A673 (cell line): ENCODE results near the gene SF3B5. TPM values are rescaled to one million over a fixed set of nuclear protein-coding genes. Genes with fewer than 3 reads are reported as not detected.

Experiments
- BruUV-seq: library from RNA; stranded (reverse); fragments of 400-500 nt; replicated peaks from 2 replicates; lab custom pipeline; 2021; lab: Mats Ljungman, UMichigan
- CTCF ChIA-PET: fragments of 300-600 bp; sonication (Branson Sonifier 250); formaldehyde crosslinking; loops from one replicate; lab custom pipeline; 2022; ENCODE audit warnings: antibody characterized with exemption; lab: Charles Lee
- POLR2A ChIA-PET: fragments of 300-600 bp; sonication (Branson Sonifier 250); formaldehyde crosslinking; loops from one replicate; lab custom pipeline; 2022; ENCODE audit warnings: antibody characterized with exemption; ENCODE audit not compliant: low non-redundant PET; lab: Charles Lee
- DNase-seq: peaks from one replicate; pipeline ENCODE4 v3.0.0-alpha.2; 2015; ENCODE audit warnings: low spot score
- H3K27ac ChIP-seq: fragments of 200-600 bp; sonication (generic); 2 replicates; pipeline ENCODE4 v1.5.1; 2016; ENCODE audit warnings: mixed run types, low read depth, mild to moderate bottlenecking, mixed read lengths, antibody characterized with exemption, low read length; ENCODE audit not compliant: poor library complexity, severe bottlenecking
- H3K27me3 ChIP-seq: fragments of 200-600 bp; sonication (generic); replicated peaks from 2 replicates; pipeline ENCODE4 v1.6.1; 2017; ENCODE audit warnings: mixed run types, low read depth, mild to moderate bottlenecking, mixed read lengths, antibody characterized with exemption, low read length; ENCODE audit not compliant: insufficient read depth, poor library complexity
- H3K36me3 ChIP-seq: fragments of 200-600 bp; sonication (generic); 2 replicates; pipeline ENCODE4 v1.6.1; 2016; ENCODE audit warnings: mixed run types, mild to moderate bottlenecking, mixed read lengths, antibody characterized with exemption, low read length; ENCODE audit not compliant: insufficient read depth, poor library complexity, severe bottlenecking
- H3K4me1 ChIP-seq: fragments of 200-600 bp; sonication (generic); 2 replicates; pipeline ENCODE4 v1.6.1; 2017; ENCODE audit warnings: mixed run types, mild to moderate bottlenecking, mixed read lengths, antibody characterized with exemption, low read length; ENCODE audit not compliant: insufficient read depth, poor library complexity, severe bottlenecking
- H3K4me3 ChIP-seq: fragments of 200-600 bp; sonication (generic); 2 replicates; pipeline ENCODE4 v1.5.1; 2016; ENCODE audit warnings: low read depth, mixed run types, mild to moderate bottlenecking, mixed read lengths, low read length; ENCODE audit not compliant: poor library complexity, severe bottlenecking
- H3K9me3 ChIP-seq: fragments of 200-600 bp; sonication (generic); 2 replicates; pipeline ENCODE4 v1.6.1; 2016; ENCODE audit warnings: mixed run types, low read depth, mild to moderate bottlenecking, mixed read lengths, antibody characterized with exemption, low read length; ENCODE audit not compliant: poor library complexity, severe bottlenecking
- CTCF ChIP-seq: fragments of 300-800, 200-600 bp; sonication (generic); conservative IDR thresholded peaks from 2 replicates; pipeline ENCODE4 v1.5.1; 2017; ENCODE audit warnings: low read depth, mild to moderate bottlenecking, antibody characterized with exemption, low read length, moderate library complexity, mixed read lengths
- EZH2 ChIP-seq: fragments of 200-600 bp; sonication (generic); IDR thresholded peaks from 2 replicates; pipeline ENCODE4 v1.6.1; 2017; ENCODE audit warnings: borderline replicate concordance, low read depth, mild to moderate bottlenecking, mixed read lengths, antibody characterized with exemption, low read length; ENCODE audit not compliant: poor library complexity, severe bottlenecking
- intact Hi-C: fragments of 100-400 bp; cut with micrococcal nuclease; formaldehyde crosslinking; loops from one replicate; pipeline ENCODE4 v1.10.0; 2022; ENCODE audit not compliant: unreplicated experiment
- total RNA-seq: library from RNA; stranded (reverse); gene quantifications from 2 replicates; pipeline ENCODE4 v1.2.3, GENCODE V29; 2021

SF3B5 gene
- total RNA-seq, 1 experiment from 2014 or later: 135 TPM

GRCh38 chr6:144090384-144090783 is 5.0 kb downstream of the SF3B5 start:
- POLR2A ChIA-PET: no interaction called here
- no TSS peak for BruUV-seq
- Histone ChIP-seq H3K27me3 (no peaks in the 10 kb centered on the region), H3K4me1 (peaks cover 13% of the 10 kb centered on the region), H3K4me3 (no peak overlapping the region), H3K9me3 (no peaks in the 10 kb centered on the region), H3K27ac (no peak overlapping the region), H3K36me3 (no peaks in the 10 kb centered on the region)
- no peak for TF ChIP-seq EZH2
- no peak for TF ChIP-seq CTCF
- CTCF ChIA-PET: no interaction called here
- DNase-seq: no peak
- intact Hi-C loops: no loop called here

DNA sequence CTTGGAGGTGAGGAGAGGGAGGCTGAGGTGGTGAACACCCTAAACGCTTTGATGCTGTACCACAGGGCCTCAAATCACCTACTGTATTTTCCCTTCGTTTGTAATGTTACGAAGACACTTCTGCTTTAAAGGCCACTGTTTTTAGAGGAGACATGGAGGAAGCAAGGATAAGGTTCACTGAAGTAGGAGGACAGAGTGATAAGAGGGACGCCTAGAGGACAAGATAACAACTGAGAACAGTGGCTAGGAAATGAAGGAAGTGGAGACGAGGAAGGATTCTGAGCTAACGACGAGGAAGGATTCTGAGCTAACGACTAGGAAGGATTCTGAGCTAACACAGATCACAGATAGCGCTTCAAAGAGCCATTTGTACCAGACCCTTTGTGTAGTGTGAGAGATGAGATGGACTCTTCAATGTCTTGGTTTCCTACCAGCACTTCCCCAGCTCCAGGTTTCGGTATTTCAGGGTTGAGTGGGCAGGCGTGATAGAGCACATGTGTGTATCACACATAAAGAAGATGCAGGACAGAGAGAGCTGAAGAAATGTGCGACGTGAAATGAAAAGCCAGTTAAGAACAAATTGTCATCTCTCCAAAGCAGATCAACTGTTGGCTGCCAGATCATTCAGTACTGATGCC is 7.5 kb downstream of the SF3B5 start:
- no peak for DNase-seq
- Histone ChIP-seq H3K27ac (no peak overlapping the region), H3K9me3 (no peaks in the 10 kb centered on the region), H3K36me3 (no peaks in the 10 kb centered on the region), H3K4me3 (no peak overlapping the region), H3K4me1 (no peaks in the 10 kb centered on the region), H3K27me3 (no peaks in the 10 kb centered on the region)
- ChIA-PET POLR2A (interaction anchor here (0.6 kb wide), 1 partner anchor 987 kb away, joined by 3 read pairs; no protein-coding TSS in a partner anchor), CTCF (no interaction called here)
- BruUV-seq: no TSS peak
- TF ChIP-seq EZH2 (no peak), CTCF (no peak)
- intact Hi-C loops: no loop called here

- ChIA-PET CTCF (no interaction called here), POLR2A (no interaction called here)
- H3K27me3 ChIP-seq: no peaks in the 10 kb centered on the region
- intact Hi-C loops: no loop called here
- no peaks in the 10 kb centered on the region for H3K4me1 ChIP-seq
- H3K36me3 ChIP-seq: no peaks in the 10 kb centered on the region
- no peak overlapping the region for H3K4me3 ChIP-seq
- no peak overlapping the region for H3K27ac ChIP-seq
- no peaks in the 10 kb centered on the region for H3K9me3 ChIP-seq
- TF ChIP-seq CTCF (no peak), EZH2 (no peak)
- no TSS peak for BruUV-seq
- DNase-seq: no peak
These were observed 8.4 kb downstream of the SF3B5 start for GRCh38 chr6:144086959-144087358.
